ENCODE results near the gene DSCAML1.

DNA sequence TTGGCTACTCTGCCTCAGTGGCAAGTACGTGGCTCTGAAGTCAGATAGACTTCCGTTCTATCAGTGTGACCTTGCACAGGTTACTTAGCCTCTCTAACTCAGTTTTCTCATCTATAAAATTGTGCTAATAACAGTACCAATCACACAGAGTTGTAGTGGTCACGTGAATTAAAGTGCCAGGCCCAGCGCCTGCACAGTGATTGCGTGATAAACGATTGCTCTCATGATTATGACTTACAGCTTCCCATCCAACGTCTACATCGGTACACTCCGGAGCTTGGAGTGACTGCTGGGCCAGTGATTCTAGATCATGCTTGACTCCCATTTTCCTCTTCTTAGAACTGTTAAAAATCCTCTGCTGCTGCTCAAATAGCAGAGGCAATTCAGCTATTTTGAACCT lies 247.6 kb downstream of the DSCAML1 start:
- TF ChIP-seq POLR2A (IDR thresholded peaks at IDR 0.05) (no peak), CTCF (IDR thresholded peaks at IDR 0.05) (no peak)
